Left ventricle myocardium superior (tissue), 1 donor: ENCODE data around the gene CD163L1. TPM values are rescaled to one million over a fixed set of nuclear protein-coding genes. Genes with fewer than 3 reads are reported as not detected.
"Not testable (repeated sequence)": the region's sequence is repeated elsewhere in the genome, so short reads cannot be mapped to it uniquely, and the experiment has no call there.

Experiments
- ATAC-seq: fragments of 200-7000 bp; cut with Tn5 transposase; one replicate; pipeline ENCODE4 v1.9.1; 2020; ENCODE audit warnings: mild to moderate bottlenecking, moderate library complexity
- DNase-seq: peaks from one replicate; pipeline ENCODE4 v3.0.0-alpha.2; 2020
- intact Hi-C: fragments of 100-400 bp; cut with micrococcal nuclease; formaldehyde crosslinking; loops from one replicate; pipeline ENCODE4 v1.11.0; 2022
- long read RNA-seq: library from polyadenylated mRNA; unstranded; transcript quantifications from one replicate; pipeline ENCODE4 v2.0.0, GENCODE V29; 2021
- total RNA-seq: library from RNA; stranded (reverse); fragmentation: NEBNext Ultra II Directional; extraction: Animal tissue kit (Norgen Biotek cat#: 25700); gene quantifications from one replicate; pipeline ENCODE4 v1.2.1, GENCODE V29; 2021
- donor health status: DM: no; HTN: yes; CAD: no; lungs with severe emphysema.

Gene CD163L1
- total RNA-seq = 1.6 TPM
- long read RNA-seq = 0 reads

DNA sequence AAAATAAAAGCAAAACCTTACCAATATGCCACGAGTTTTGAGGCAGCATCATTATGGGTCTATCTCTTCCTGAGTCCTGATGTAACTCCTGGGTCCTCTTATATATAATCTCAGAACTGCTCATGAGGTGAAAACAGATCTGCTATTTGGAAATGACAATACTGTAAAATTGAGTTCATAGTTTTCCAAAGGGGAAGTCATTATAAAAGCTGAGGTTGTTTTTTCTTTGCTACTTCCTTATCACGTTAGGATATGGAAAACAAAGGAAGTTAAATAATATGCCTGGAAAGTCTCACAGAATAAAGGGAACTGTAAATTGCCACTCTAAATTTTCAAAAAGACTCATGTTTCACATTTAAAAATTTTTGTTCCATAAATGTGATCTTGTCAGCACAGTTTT, at the start of gene CD163L1:
TSS of gene CD163L1 (minus strand) at position 78 of the 400 bp plus-strand sequence. CDS start at position 52, 26 bp downstream.
- intact Hi-C loops = no loop called here
- DNase-seq (no peak), ATAC-seq (no peak)

DNA sequence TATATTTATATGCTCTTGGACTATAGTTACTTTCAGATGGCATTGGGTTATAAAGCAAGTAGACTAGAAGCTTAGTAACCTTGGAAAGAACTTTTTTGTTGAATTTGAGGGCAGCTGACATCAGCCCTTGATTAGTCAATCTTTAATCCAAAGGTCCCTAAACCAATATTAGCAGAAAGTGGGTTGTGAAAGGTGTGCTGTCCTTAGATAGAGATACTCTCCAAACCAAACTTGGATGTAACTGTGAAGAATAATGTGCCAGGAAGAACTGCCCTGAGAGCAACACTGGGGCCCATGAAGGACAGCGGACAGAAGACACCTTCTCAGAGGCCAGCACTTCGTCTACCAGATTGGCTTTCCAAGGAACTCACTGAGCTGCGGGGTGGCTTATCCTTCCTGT, 49.1 kb upstream of the CD163L1 start:
- ATAC-seq = no peak
- intact Hi-C loops = no loop called here

GRCh38 chr12:7486512-7486911, 42.6 kb upstream of the CD163L1 start:
- intact Hi-C loops = no loop called here
- no peak for DNase-seq

More for the DNA sequence above, 49.1 kb upstream of the CD163L1 start:
- DNase-seq = no peak

GRCh38 chr12:7485095-7485494, 41.1 kb upstream of the CD163L1 start:
- DNase-seq (no peak), ATAC-seq (no peak)
- intact Hi-C loops = no loop called here

More at GRCh38 chr12:7486512-7486911, 42.6 kb upstream of the CD163L1 start:
- no peak for ATAC-seq

GRCh38 chr12:7483343-7483742, 39.4 kb upstream of the CD163L1 start:
- no peak for DNase-seq
- intact Hi-C loops = no loop called here
- no peak for ATAC-seq

- intact Hi-C loops = no loop called here
- ATAC-seq = no peak
- no peak for DNase-seq
These were observed 35.8 kb upstream of the CD163L1 start for GRCh38 chr12:7479771-7480170.

GRCh38 chr12:7472060-7472459, 28.1 kb upstream of the CD163L1 start:
- DNase-seq (no peak), ATAC-seq (no peak)
- intact Hi-C loops = no loop called here

DNA sequence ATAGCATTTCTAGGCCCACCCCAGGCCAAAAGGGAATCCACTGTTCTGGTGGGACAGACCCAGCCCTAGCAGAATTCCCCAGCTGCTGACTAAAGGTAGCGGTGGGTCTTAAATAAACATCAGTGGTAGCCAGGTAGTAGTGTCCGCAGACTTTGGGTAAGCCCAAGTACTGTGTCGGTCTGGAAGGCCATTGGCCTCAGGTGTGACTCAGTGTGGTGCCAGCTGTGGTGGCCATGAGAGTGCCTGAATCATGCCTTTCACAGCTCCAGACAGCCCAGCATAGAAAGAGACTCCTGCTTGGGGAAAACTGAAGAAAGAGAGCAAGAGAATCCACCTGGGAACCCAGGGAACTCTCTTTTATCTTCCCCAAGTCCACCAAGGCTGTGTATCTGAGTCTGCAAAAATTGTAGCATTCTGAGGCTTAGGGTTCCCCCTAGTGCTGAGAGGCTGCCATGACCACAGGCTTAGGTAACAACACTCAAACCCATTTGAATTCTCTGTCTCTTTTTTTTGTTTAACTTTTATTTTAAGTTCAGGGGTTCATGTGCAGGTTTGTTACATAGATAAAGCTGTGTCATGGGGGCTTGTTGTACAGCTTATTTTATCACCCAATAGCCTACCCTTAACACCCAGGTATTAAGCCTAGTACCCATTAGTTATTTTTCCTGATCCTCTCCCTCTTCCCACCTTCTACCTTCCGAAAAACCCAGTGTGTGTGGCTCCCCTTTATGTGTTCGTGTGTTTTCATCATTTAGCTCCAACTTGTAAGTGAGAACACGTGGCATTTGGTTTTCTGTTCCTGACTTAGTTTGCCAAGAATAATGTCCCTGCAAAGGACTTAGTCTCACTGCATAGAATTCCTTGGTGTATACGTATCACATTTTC, 16.7 kb upstream of the CD163L1 start:
- intact Hi-C loops = loop anchor here (10.0 kb wide), 1 partner anchor 174 kb away; no protein-coding TSS in a partner anchor
- DNase-seq = peak; percentile 37
- ATAC-seq = peak; percentile 69

- no peak for ATAC-seq
- no peak for DNase-seq
- intact Hi-C loops = loop anchor here (10.0 kb wide), 2 partner anchors 175 to 235 kb away; no protein-coding TSS in a partner anchor
These were observed 16.0 kb upstream of the CD163L1 start for GRCh38 chr12:7459973-7460372.

- DNase-seq = no peak
- intact Hi-C loops = loop anchor here (10.0 kb wide), 1 partner anchor 227 kb away; no protein-coding TSS in a partner anchor
- ATAC-seq = no peak
These were observed 7.8 kb upstream of the CD163L1 start for GRCh38 chr12:7451756-7452155.

DNA sequence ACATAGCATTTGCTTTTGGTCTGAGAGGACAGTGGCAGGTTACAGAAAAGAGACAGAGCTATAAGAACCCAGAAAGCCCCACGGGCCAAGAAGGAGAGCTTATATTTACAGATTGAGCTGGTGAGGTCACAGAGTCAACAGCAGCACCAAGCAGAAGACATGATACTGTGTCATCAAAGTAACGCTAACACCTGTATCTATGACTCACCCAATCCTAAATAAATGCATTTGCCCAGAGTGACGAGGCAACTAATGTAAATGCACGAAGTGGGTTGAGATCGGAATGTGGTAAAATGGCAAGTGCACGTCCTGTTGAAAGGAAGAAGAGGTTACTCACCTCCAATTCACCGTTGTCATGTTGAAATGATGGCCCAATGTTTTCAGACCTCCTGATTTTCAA, 6.7 kb upstream of the CD163L1 start:
- ATAC-seq (no peak), DNase-seq (no peak)
- intact Hi-C loops = loop anchor here (10.0 kb wide), 1 partner anchor 226 kb away; no protein-coding TSS in a partner anchor

- no peak for DNase-seq
- ATAC-seq = no peak
- intact Hi-C loops = no loop called here
These were observed 4.1 kb upstream of the CD163L1 start for GRCh38 chr12:7448099-7448498.

GRCh38 chr12:7444537-7444936, 584 bp upstream of the CD163L1 start:
- ATAC-seq = no peak
- DNase-seq = no peak
- intact Hi-C loops = no loop called here

- DNase-seq = no peak
- no peak for ATAC-seq
- intact Hi-C loops = no loop called here
These were observed 2.7 kb downstream of the CD163L1 start for GRCh38 chr12:7441216-7441615.

- DNase-seq = peak; percentile 31
- ATAC-seq = peak; percentile 36
- intact Hi-C loops = no loop called here
These were observed 4.1 kb downstream of the CD163L1 start for GRCh38 chr12:7439579-7440505.

DNA sequence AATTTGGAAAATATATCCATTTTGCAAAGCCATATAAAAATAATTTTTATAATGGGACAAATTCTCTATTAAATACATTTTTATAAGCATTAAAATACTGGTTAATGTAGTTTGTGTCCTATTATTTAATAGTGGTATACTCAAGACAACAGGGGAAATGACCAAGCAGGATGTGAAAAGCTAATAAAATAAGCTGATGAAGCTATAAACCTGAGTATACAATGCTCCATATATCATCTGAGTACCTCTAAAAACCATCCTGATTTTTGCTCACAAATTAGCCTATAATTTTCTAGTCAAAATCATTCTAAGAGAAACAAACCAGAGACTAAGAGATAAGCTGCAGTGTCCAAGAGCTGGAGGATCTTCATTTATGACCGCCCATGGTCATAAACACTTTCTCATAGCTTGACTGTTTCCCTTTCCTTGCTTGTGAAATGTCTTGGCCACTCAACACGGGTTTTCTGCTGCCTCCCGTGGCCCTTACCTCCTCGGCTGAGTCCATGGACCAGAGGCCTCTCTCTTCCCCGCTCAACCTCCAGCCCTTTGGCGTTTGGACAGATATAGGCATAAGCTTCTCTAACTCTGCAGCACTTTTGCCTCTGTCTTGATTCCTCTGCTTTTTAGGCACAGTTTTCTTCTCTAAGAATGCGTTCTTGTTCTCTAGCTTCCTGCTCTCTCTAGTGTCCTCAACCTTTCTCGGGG, 5.5 kb downstream of the CD163L1 start:
- DNase-seq, intact Hi-C loops, ATAC-seq: not testable (repeated sequence)

- ATAC-seq, intact Hi-C loops, DNase-seq: not testable (repeated sequence)
These were observed 6.5 kb downstream of the CD163L1 start for GRCh38 chr12:7437494-7437893.

DNA sequence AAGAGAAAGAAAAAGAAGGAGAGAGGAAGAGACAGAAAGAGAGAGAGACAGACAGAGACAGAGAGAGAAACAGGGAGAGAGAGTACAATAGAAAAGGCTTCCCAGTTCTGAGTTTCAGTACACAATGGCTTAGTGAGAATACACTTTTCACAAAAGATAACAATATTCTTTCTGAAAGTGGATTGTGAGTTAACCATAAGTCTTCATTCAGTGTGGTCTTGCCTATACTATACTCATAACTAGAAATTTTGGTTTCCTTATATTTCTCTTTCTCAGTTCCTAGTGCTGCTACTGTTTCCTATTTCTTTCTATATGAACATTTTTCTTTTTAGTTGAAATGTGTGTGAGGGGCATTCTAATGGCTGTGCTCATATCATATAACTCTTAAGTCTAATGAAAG, 9.3 kb downstream of the CD163L1 start:
- no peak for DNase-seq
- ATAC-seq = no peak
- intact Hi-C loops = no loop called here

GRCh38 chr12:7433276-7433822, 10.6 kb downstream of the CD163L1 start:
- intact Hi-C loops = no loop called here
- ATAC-seq (no peak), DNase-seq (no peak)
